ENCODE results near the gene AHCYL1. TPM values are rescaled to one million over a fixed set of nuclear protein-coding genes. Genes with fewer than 3 reads are reported as not detected.

The AHCYL1 gene
- polyA plus RNA-seq, 2 of the 4 experiments (the other 2 are of a cell fraction) = 124 to 148 TPM

- no peak for ATAC-seq
- no peak for FAIRE-seq
- Histone ChIP-seq H3K4me3 (no peak overlapping the region), H3K27ac (no peak overlapping the region), H3K4me1 (peaks cover 9% of the 10 kb centered on the region; the same call in 2 of the 3 replicates), H3K9me3 (no peaks in the 10 kb centered on the region), H3K4me2 (no peak overlapping the region)
- DNase-seq (ENCODE audit: low read depth in 1 of 2, low spot score in 1 of 2) = no peak
- ChIA-PET POLR2A (no interaction called here), CTCF (interaction anchor here (0.6 to 4.2 kb wide), 6 partner anchors 13 to 142 kb away, joined by 3 to 22 read pairs (median 4); no protein-coding TSS in a partner anchor)
- TF ChIP-seq, protein P1, sequence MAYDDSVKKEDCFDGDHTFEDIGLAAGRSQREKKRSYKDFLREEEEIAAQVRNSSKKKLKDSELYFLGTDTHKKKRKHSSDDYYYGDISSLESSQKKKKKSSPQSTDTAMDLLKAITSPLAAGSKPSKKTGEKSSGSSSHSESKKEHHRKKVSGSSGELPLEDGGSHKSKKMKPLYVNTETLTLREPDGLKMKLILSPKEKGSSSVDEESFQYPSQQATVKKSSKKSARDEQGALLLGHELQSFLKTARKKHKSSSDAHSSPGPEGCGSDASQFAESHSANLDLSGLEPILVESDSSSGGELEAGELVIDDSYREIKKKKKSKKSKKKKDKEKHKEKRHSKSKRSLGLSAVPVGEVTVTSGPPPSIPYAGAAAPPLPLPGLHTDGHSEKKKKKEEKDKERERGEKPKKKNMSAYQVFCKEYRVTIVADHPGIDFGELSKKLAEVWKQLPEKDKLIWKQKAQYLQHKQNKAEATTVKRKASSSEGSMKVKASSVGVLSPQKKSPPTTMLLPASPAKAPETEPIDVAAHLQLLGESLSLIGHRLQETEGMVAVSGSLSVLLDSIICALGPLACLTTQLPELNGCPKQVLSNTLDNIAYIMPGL (CRISPR knock-in tag; IDR thresholded peaks at IDR 0.05; ENCODE audit: borderline replicate concordance) = no peak
- TF ChIP-seq HOXB5 (CRISPR knock-in tag; IDR thresholded peaks at IDR 0.05) = no peak
- TF ChIP-seq PHF8 (IDR thresholded peaks at IDR 0.05; ENCODE audit: borderline replicate concordance, low read depth) = no peak
- TF ChIP-seq ZNF302 (CRISPR knock-in tag; IDR thresholded peaks at IDR 0.05) = no peak
- TF ChIP-seq RAD21 (conservative IDR thresholded peaks at IDR 0.05 in 1 of 2, IDR thresholded peaks at IDR 0.05 in 1 of 2) = no peak
- TF ChIP-seq CHD2 (IDR thresholded peaks at IDR 0.05; ENCODE audit: low read length, partially characterized antibody) = no peak
- no peak for TF ChIP-seq SREBF2 (IDR thresholded peaks at IDR 0.05)
- no peak for TF ChIP-seq TFCP2L1 (CRISPR knock-in tag; IDR thresholded peaks at IDR 0.05)
- no peak for TF ChIP-seq KDM1A (IDR thresholded peaks at IDR 0.05; ENCODE audit: low read depth)
- TF ChIP-seq FOSB (CRISPR knock-in tag; IDR thresholded peaks at IDR 0.05) = no peak
- no peak for TF ChIP-seq EHF (CRISPR knock-in tag; IDR thresholded peaks at IDR 0.05)
- 90% methylated on average over 2 of the region's 4 CpGs for WGBS (ENCODE audit: missing lambda C conversion rate)
These were observed 55.1 kb downstream of the AHCYL1 start for GRCh38 chr1:110039641-110040040.

DNA sequence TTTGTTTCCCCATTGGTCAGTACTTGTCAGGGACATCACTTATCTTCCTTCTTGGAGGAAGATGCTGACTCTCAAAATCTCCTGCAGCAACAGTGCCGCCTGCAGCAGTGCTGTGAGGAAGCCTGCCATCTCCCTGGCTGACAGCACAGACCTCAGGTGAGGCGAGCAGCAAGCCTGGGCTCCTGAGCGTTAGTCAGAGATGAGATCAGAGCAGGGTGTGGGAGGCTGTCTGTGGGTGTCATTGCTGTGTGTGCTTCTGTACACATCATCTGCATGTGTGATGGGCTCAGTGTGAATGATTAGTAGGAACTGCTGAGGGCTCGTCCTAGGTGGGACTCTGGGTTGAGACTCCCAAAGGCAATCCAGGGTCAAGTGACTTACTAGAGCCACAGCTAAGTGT, 56.0 kb downstream of the AHCYL1 start:
- FAIRE-seq = no peak
- Histone ChIP-seq H3K4me2 (no peak overlapping the region), H3K4me1 (peaks cover 8% of the 10 kb centered on the region; the same call in 2 of the 3 replicates), H3K9me3 (no peaks in the 10 kb centered on the region), H3K4me3 (no peak overlapping the region), H3K27ac (no peak overlapping the region)
- WGBS (ENCODE audit: missing lambda C conversion rate) = 80% methylated on average over 2 of the region's 4 CpGs
- no peak for TF ChIP-seq SMC3 (IDR thresholded peaks at IDR 0.05)
- TF ChIP-seq MYC (IDR thresholded peaks at IDR 0.05; ENCODE audit: borderline replicate concordance, low read length) = no peak
- no peak for TF ChIP-seq HEYL (CRISPR knock-in tag; IDR thresholded peaks at IDR 0.05)
- no peak for TF ChIP-seq RARB (CRISPR knock-in tag; IDR thresholded peaks at IDR 0.05)
- TF ChIP-seq E2F6 (IDR thresholded peaks at IDR 0.05; ENCODE audit: borderline replicate concordance, low read depth) = no peak
- no peak for TF ChIP-seq ATOH8 (CRISPR knock-in tag; IDR thresholded peaks at IDR 0.05; ENCODE audit: low read depth)
- no peak for TF ChIP-seq CHD4 (IDR thresholded peaks at IDR 0.05; ENCODE audit: borderline replicate concordance)
- POLR2A ChIA-PET = no interaction called here
- CTCF ChIA-PET = interaction anchor here (0.9 to 4.2 kb wide), 2 partner anchors 14 to 66 kb away, joined by 3 to 22 read pairs; no protein-coding TSS in a partner anchor
- DNase-seq (ENCODE audit: low read depth in 1 of 2, low spot score in 1 of 2) = no peak
- ATAC-seq = no peak

DNA sequence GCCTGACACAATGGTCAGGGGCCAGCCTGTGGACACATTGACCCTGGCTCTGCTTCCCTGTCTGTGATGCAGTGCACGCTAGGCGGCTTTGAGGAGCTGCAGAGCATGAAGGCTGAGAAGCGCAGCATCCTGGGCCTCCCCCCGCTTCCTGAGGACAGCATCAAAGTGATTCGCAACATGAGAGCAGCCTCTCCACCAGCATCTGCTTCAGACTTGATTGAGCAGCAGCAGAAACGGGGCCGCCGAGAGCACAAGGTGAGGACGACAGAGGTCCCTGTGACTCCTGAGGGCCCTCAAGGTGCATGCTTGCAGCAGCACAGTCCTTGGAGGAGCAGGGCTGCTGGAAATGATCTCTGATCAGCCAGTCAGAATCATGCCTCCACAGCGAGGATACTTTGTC, 58.5 kb downstream of the AHCYL1 start:
- ATAC-seq (no peak), DNase-seq (ENCODE audit: low read depth in 1 of 2, low spot score in 1 of 2) (no peak), FAIRE-seq (no peak)
- 95% methylated on average over 2 of the region's 10 CpGs for WGBS (ENCODE audit: missing lambda C conversion rate)
- ChIA-PET POLR2A (no interaction called here), CTCF (interaction anchor here (1.3 to 4.2 kb wide), 3 partner anchors 11 to 63 kb away, joined by 3 to 22 read pairs (median 4); no protein-coding TSS in a partner anchor)
- Histone ChIP-seq H3K9me3 (no peaks in the 10 kb centered on the region), H3K27ac (no peak overlapping the region), H3K4me2 (no peak overlapping the region), H3K4me3 (no peak overlapping the region), H3K4me1 (no peaks in the 10 kb centered on the region)
- TF ChIP-seq, protein P2, sequence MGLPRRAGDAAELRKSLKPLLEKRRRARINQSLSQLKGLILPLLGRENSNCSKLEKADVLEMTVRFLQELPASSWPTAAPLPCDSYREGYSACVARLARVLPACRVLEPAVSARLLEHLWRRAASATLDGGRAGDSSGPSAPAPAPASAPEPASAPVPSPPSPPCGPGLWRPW (IDR thresholded peaks at IDR 0.05) = no peak
- TF ChIP-seq RCOR1 (IDR thresholded peaks at IDR 0.05; ENCODE audit: low read depth, low read length) (no peak), ZSCAN20 (CRISPR knock-in tag; IDR thresholded peaks at IDR 0.05) (no peak), NPAS2 (CRISPR knock-in tag; IDR thresholded peaks at IDR 0.05; ENCODE audit: borderline replicate concordance) (no peak), ESRRA (IDR thresholded peaks at IDR 0.05; ENCODE audit: borderline replicate concordance, low read length) (no peak), FOXS1 (CRISPR knock-in tag; IDR thresholded peaks at IDR 0.05) (no peak), EHF (CRISPR knock-in tag; IDR thresholded peaks at IDR 0.05) (no peak), POLR2A (IDR thresholded peaks at IDR 0.05; ENCODE audit: low read length) (no peak), MAX (IDR thresholded peaks at IDR 0.05) (no peak), CBX2 (IDR thresholded peaks at IDR 0.05; ENCODE audit: borderline replicate concordance, low read depth) (no peak), TP53 (CRISPR knock-in tag; IDR thresholded peaks at IDR 0.05) (no peak)
- TF ChIP-seq, protein P3, sequence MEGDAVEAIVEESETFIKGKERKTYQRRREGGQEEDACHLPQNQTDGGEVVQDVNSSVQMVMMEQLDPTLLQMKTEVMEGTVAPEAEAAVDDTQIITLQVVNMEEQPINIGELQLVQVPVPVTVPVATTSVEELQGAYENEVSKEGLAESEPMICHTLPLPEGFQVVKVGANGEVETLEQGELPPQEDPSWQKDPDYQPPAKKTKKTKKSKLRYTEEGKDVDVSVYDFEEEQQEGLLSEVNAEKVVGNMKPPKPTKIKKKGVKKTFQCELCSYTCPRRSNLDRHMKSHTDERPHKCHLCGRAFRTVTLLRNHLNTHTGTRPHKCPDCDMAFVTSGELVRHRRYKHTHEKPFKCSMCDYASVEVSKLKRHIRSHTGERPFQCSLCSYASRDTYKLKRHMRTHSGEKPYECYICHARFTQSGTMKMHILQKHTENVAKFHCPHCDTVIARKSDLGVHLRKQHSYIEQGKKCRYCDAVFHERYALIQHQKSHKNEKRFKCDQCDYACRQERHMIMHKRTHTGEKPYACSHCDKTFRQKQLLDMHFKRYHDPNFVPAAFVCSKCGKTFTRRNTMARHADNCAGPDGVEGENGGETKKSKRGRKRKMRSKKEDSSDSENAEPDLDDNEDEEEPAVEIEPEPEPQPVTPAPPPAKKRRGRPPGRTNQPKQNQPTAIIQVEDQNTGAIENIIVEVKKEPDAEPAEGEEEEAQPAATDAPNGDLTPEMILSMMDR (IDR thresholded peaks at IDR 0.05) = no peak
- TF ChIP-seq, protein P4, sequence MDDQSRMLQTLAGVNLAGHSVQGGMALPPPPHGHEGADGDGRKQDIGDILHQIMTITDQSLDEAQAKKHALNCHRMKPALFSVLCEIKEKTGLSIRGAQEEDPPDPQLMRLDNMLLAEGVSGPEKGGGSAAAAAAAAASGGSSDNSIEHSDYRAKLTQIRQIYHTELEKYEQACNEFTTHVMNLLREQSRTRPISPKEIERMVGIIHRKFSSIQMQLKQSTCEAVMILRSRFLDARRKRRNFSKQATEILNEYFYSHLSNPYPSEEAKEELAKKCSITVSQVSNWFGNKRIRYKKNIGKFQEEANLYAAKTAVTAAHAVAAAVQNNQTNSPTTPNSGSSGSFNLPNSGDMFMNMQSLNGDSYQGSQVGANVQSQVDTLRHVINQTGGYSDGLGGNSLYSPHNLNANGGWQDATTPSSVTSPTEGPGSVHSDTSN (IDR thresholded peaks at IDR 0.05) = no peak
